Measurements from ENCODE around the gene ZNF780B. TPM values are rescaled to one million over a fixed set of nuclear protein-coding genes. Genes with fewer than 3 reads are reported as not detected.

ZNF780B gene
- total and polyA plus RNA-seq, 4 experiments from 2014 or later: 4.6 to 66.2 (median 36.3) TPM

DNA sequence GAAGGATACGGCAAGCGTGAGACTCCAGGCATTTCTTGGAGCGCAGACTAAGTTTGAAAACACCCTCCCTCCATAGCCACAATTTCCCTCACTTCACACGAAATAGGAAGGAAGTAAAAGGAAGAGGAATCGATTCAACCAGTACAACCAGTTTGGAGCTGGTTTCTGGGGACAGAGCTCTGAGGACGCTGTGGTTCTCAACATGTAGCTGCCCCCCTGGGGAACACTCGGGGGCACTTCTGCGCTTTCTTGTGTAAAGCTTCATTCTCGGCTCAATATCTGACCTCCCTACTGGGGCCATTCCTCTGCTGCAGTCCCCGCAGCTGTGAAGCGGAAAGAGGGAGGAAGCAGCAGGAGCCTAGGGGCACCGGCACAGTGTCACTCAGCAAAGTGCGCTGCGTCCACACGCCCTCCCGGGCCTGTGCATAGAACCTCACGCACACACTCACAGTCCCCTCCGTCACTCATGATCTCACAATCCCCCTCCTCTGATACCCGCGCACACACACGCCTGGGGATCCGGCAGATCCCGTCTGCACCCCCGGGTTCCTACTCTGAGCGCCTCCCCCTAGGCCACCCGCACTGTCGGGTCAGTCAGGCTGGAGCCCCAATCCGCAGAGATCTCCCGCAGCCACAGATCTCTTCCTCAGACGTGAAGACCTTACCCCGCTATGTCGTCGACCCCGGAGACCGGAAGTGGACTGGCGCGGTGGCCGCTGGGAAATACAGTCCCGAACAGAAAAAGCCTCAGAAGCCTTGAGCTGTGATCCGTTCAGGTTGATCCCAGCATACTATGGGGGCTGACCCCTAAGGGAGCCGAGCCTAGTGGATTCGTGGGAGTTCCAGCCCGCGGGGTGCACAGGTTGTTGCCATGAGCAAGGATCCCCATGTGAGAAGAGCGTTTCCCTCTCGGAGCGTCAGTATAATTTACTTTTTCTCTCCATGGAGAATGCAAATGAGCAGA, 34.5 kb upstream of the ZNF780B start, which contains the start of gene ZNF780A:
TSS of gene ZNF780A (minus strand) at position 703 of the 964 bp plus-strand sequence. CDS start 6,190 bp downstream, outside the sequence.
- Mint-ChIP-seq H3K27me3 (peaks cover 3% of the 10 kb centered on the region in 2 donors), H3K4me1 (peaks cover 29 to 50% (median 39%) of the 10 kb centered on the region in 4 donors), H3K4me3 (peak within 1 kb of the TSS; percentile 98 to 100 (median 100)), H3K36me3 (peaks cover 9 to 24% of the 10 kb centered on the region in 2 donors), H3K27ac (peak within 1 kb of the TSS; percentile 99 to 100 (median 100)), H3K9me3 (peaks cover 0 to 3% (median 0%) of the 10 kb centered on the region in 8 donors)
- ChIA-PET POLR2A (ENCODE audit: partially characterized antibody) (interaction anchor here (0.7 to 2.4 kb wide), 9 partner anchors 12 to 244 kb away, joined by 3 to 21 read pairs (median 4); partner anchors contain the start of genes FBL, MAP3K10, PSMC4 and ZNF546), CTCF (ENCODE audit: partially characterized antibody) (interaction anchor here (0.7 to 1.6 kb wide), 3 partner anchors 120 to 270 kb away, joined by 3 read pairs; partner anchors contain the start of gene FBL)
- intact Hi-C loops (cut with micrococcal nuclease): loop anchor here (1.0 to 2.0 kb wide), 3 partner anchors 34 to 119 kb away; partner anchors contain the start of genes PSMC4 and ZNF780B
- peaks cover 3% of the 10 kb centered on the region for H3K27me3 ChIP-seq (ENCODE audit: insufficient read depth, low read length)
- H3K36me3 ChIP-seq (ENCODE audit: insufficient read depth, low read length): no peaks in the 10 kb centered on the region
- DNase-seq: peak; percentile 74 to 85 (median 78)
- peak within 1 kb of the TSS; percentile 88 for H3K27ac ChIP-seq (ENCODE audit: low read depth, low read length)
- H3K4me1 ChIP-seq (ENCODE audit: insufficient read depth, low read length): peaks cover 34% of the 10 kb centered on the region
- peak within 1 kb of the TSS; percentile 66 to 83 for H3K4me3 ChIP-seq (ENCODE audit: low read length in 2 of 2)
- H3K9me3 ChIP-seq (ENCODE audit: control insufficient read depth in 1 of 2, low read length in 2 of 2): no peaks in the 10 kb centered on the region

DNA sequence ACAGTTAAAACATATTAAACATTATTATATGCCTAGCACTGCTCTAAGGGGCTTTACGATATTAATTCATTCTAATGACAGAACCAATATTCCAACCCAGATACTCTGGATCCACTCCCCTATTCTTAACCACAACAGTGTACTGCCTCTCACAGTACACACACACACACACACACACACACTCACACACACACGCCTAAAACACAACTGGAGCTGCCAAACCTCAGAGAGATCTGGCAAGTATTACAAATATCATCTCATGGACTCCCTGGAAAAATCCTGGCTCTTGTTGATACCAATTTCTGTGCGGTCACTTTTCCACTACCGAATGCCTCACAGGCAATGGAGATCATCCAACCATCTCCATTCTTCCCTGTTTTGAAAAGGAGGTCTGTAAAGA, 33.4 kb upstream of the ZNF780B start:
- H3K27ac ChIP-seq (ENCODE audit: low read depth, low read length): peak overlapping the region; percentile 88
- peak overlapping the region; percentile 19 to 100 (median 99) for H3K27ac Mint-ChIP-seq
- intact Hi-C loops (cut with micrococcal nuclease): no loop called here

DNA sequence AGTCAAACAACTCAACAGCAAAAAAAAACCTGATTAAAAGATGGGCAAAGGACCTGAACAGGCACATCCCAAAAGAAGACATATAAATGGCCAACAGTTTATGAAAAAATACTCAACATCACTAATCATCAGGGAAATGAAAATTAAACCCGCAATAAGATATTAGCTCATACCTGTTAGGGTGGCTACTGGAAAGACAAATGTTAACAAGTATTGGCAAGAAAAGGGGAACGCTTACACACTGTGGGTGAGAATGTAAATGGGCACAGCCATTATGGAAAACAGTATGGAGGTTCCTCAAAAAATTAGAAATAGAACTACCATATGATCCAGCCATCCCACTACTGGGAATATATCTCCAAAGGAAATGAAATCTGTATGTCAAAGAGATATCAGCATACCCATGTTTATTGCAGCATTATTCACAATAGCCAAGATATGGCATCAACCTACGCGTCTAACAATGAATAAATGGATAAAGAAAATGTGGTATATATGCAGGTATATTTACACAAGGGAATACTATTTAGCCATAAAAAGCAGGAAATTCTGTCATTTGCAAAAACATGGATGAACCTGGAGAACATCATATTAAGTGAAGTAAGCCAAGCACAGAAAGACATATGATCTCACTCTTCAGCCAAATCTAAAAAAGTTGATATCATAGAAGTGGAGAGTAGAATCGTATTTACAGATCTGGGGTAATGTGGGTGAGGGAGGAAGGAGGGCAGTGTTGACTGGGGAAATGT, 32.4 kb upstream of the ZNF780B start:
- Mint-ChIP-seq H3K27ac (peak overlapping the region in 6 of 7 donors; percentile 3 to 100 (median 48)), H3K36me3 (peaks cover 22 to 37% of the 10 kb centered on the region in 2 donors), H3K9me3 (no peaks in the 10 kb centered on the region), H3K27me3 (no peaks in the 10 kb centered on the region), H3K4me3 (peak overlapping the region; percentile 1 to 100 (median 78)), H3K4me1 (peaks cover 29 to 50% (median 40%) of the 10 kb centered on the region in 4 donors)
- ChIA-PET CTCF (ENCODE audit: partially characterized antibody) (interaction anchor here (0.7 kb wide), 1 partner anchor 13 kb away, joined by 3 read pairs; no protein-coding TSS in a partner anchor), POLR2A (ENCODE audit: partially characterized antibody) (interaction anchor here (0.9 kb wide), 1 partner anchor 92 kb away, joined by 3 read pairs; the partner anchor contains the start of gene ZNF546)
- Histone ChIP-seq H3K4me1 (ENCODE audit: insufficient read depth, low read length) (peaks cover 34% of the 10 kb centered on the region), H3K9me3 (ENCODE audit: control insufficient read depth in 1 of 2, low read length in 2 of 2) (no peaks in the 10 kb centered on the region), H3K36me3 (ENCODE audit: insufficient read depth, low read length) (peaks cover 12% of the 10 kb centered on the region), H3K27me3 (ENCODE audit: insufficient read depth, low read length) (no peaks in the 10 kb centered on the region), H3K27ac (ENCODE audit: low read depth, low read length) (no peak overlapping the region), H3K4me3 (ENCODE audit: low read length in 2 of 2) (no peak overlapping the region)
- DNase-seq: no peak
- intact Hi-C loops (cut with micrococcal nuclease): no loop called here

More for the DNA sequence above, 33.4 kb upstream of the ZNF780B start:
- Mint-ChIP-seq H3K27me3 (peaks cover 1% of the 10 kb centered on the region in 2 donors), H3K4me1 (peaks cover 29 to 50% (median 39%) of the 10 kb centered on the region in 4 donors), H3K36me3 (peaks cover 16 to 31% of the 10 kb centered on the region in 2 donors), H3K9me3 (no peaks in the 10 kb centered on the region), H3K4me3 (peak overlapping the region; percentile 98 to 100 (median 100))
- POLR2A ChIA-PET (ENCODE audit: partially characterized antibody): interaction anchor here (1.2 to 2.4 kb wide), 3 partner anchors 33 to 243 kb away, joined by 4 to 21 read pairs (median 10); partner anchors contain the start of genes FBL, MAP3K10 and ZNF780B
- H3K4me1 ChIP-seq (ENCODE audit: insufficient read depth, low read length): peaks cover 34% of the 10 kb centered on the region
- peak overlapping the region in 1 of 2 donors; percentile 83 for H3K4me3 ChIP-seq (ENCODE audit: low read length in 2 of 2)
- peaks cover 5% of the 10 kb centered on the region for H3K36me3 ChIP-seq (ENCODE audit: insufficient read depth, low read length)
- H3K27me3 ChIP-seq (ENCODE audit: insufficient read depth, low read length): no peaks in the 10 kb centered on the region
- no peaks in the 10 kb centered on the region for H3K9me3 ChIP-seq (ENCODE audit: control insufficient read depth in 1 of 2, low read length in 2 of 2)
- peak in 1 of 5 donors; percentile 3 for DNase-seq
- CTCF ChIA-PET (ENCODE audit: partially characterized antibody): no interaction called here

DNA sequence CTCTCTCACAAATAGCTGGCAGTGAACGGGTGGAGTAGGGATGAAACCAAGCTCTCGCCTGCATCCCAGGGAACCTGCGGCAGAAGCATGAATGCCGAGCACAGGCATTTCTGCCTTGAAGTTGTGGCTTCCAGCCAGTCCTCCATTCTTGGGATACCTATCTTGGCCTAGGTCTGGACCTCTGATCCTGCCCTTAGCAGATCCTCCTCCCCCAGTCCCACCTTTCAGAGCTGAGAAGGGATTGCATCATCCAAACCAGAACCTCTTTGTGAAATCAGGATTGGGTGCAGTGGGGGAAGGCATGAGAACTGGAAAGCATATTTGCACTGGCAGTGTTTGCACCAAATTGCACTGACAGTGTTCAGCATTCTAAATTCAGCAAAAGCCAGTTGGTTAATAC, 28.9 kb upstream of the ZNF780B start:
- Mint-ChIP-seq H3K4me3 (no peak overlapping the region), H3K27ac (peak overlapping the region in 1 of 7 donors; percentile 37), H3K36me3 (peaks cover 53 to 60% of the 10 kb centered on the region in 2 donors), H3K4me1 (peaks cover 26 to 32% (median 31%) of the 10 kb centered on the region in 4 donors), H3K9me3 (peaks cover 0 to 11% (median 5%) of the 10 kb centered on the region in 8 donors), H3K27me3 (no peaks in the 10 kb centered on the region)
- CTCF ChIA-PET (ENCODE audit: partially characterized antibody): no interaction called here
- Histone ChIP-seq H3K9me3 (ENCODE audit: control insufficient read depth in 1 of 2, low read length in 2 of 2) (no peaks in the 10 kb centered on the region), H3K27me3 (ENCODE audit: insufficient read depth, low read length) (no peaks in the 10 kb centered on the region), H3K36me3 (ENCODE audit: insufficient read depth, low read length) (peaks cover 32% of the 10 kb centered on the region), H3K4me1 (ENCODE audit: insufficient read depth, low read length) (peaks cover 25% of the 10 kb centered on the region), H3K4me3 (ENCODE audit: low read length in 2 of 2) (no peak overlapping the region), H3K27ac (ENCODE audit: low read depth, low read length) (no peak overlapping the region)
- DNase-seq: no peak
- intact Hi-C loops (cut with micrococcal nuclease): no loop called here
- POLR2A ChIA-PET (ENCODE audit: partially characterized antibody): no interaction called here

DNA sequence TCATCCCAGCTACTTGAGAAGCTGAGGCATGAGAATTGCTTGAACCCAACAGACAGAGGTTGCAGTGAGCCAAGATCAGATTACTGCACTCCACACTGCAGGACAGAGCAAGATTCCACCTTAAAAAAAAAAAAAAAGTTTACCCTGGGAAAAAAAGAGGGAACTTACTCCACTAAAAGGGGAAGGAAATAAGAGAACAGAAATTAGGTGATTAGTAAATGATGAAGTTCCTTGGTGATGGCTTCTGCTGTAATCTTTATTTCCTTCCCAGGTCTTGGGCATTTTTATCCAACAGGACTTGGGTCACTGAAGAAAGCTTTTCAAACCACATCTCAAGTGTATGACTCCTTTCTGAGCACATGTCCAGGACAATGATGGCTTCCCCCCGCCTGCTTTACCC, 25.4 kb upstream of the ZNF780B start:
- intact Hi-C loops (cut with micrococcal nuclease): no loop called here
- no peaks in the 10 kb centered on the region for H3K27me3 Mint-ChIP-seq
- H3K4me1 ChIP-seq (ENCODE audit: insufficient read depth, low read length): no peaks in the 10 kb centered on the region
- ChIA-PET CTCF (ENCODE audit: partially characterized antibody) (no interaction called here), POLR2A (ENCODE audit: partially characterized antibody) (no interaction called here)
- H3K36me3 Mint-ChIP-seq: peaks cover 79 to 81% of the 10 kb centered on the region in 2 donors
- peaks cover 0 to 7% (median 0%) of the 10 kb centered on the region in 4 donors for H3K4me1 Mint-ChIP-seq
- peaks cover 6 to 44% (median 28%) of the 10 kb centered on the region in 8 donors for H3K9me3 Mint-ChIP-seq
- no peak overlapping the region for H3K4me3 ChIP-seq (ENCODE audit: low read length in 2 of 2)
- H3K27me3 ChIP-seq (ENCODE audit: insufficient read depth, low read length): no peaks in the 10 kb centered on the region
- no peak for DNase-seq
- H3K27ac ChIP-seq (ENCODE audit: low read depth, low read length): no peak overlapping the region
- H3K27ac Mint-ChIP-seq: peak overlapping the region in 2 of 7 donors; percentile 23 to 81
- H3K4me3 Mint-ChIP-seq: no peak overlapping the region
- no peaks in the 10 kb centered on the region for H3K9me3 ChIP-seq (ENCODE audit: control insufficient read depth in 1 of 2, low read length in 2 of 2)
- H3K36me3 ChIP-seq (ENCODE audit: insufficient read depth, low read length): peaks cover 54% of the 10 kb centered on the region

DNA sequence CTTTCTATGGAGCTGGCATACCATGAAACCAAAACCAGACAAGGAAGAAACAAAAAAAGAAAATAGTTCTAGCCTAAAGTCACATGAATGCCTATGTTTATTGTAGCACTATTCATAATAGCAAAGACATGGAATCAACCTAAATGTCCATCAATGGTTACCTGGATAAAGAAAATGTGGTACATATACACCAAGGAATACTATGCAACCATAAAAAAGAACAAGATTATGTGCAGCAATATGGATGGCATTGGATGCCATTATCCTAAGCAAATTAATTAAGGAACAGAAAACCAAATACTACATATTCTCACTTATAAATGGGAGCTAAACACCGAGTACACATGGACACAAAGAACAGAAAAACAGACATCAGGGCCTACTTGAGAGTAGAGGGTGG, 24.3 kb upstream of the ZNF780B start:
- Mint-ChIP-seq H3K4me3 (no peak overlapping the region), H3K9me3 (peaks cover 6 to 56% (median 39%) of the 10 kb centered on the region in 8 donors), H3K4me1 (peaks cover 0 to 6% (median 0%) of the 10 kb centered on the region in 4 donors), H3K36me3 (peaks cover 91 to 92% of the 10 kb centered on the region in 2 donors), H3K27me3 (no peaks in the 10 kb centered on the region), H3K27ac (no peak overlapping the region)
- CTCF ChIA-PET (ENCODE audit: partially characterized antibody): no interaction called here
- peaks cover 0 to 6% of the 10 kb centered on the region in 2 donors for H3K9me3 ChIP-seq (ENCODE audit: control insufficient read depth in 1 of 2, low read length in 2 of 2)
- no peaks in the 10 kb centered on the region for H3K4me1 ChIP-seq (ENCODE audit: insufficient read depth, low read length)
- H3K27me3 ChIP-seq (ENCODE audit: insufficient read depth, low read length): no peaks in the 10 kb centered on the region
- H3K27ac ChIP-seq (ENCODE audit: low read depth, low read length): no peak overlapping the region
- intact Hi-C loops (cut with micrococcal nuclease): no loop called here
- no peak overlapping the region for H3K4me3 ChIP-seq (ENCODE audit: low read length in 2 of 2)
- POLR2A ChIA-PET (ENCODE audit: partially characterized antibody): no interaction called here
- no peak for DNase-seq
- peaks cover 66% of the 10 kb centered on the region for H3K36me3 ChIP-seq (ENCODE audit: insufficient read depth, low read length)
